Measurements from ENCODE around the gene TTI1.
A peak's percentile ranks its signal among the peaks of the same experiment; 100 is the strongest.

The TTI1 gene

GRCh38 chr20:37958856-37959520 is 74.3 kb downstream of the TTI1 start:
- no peak for DNase-seq

DNA sequence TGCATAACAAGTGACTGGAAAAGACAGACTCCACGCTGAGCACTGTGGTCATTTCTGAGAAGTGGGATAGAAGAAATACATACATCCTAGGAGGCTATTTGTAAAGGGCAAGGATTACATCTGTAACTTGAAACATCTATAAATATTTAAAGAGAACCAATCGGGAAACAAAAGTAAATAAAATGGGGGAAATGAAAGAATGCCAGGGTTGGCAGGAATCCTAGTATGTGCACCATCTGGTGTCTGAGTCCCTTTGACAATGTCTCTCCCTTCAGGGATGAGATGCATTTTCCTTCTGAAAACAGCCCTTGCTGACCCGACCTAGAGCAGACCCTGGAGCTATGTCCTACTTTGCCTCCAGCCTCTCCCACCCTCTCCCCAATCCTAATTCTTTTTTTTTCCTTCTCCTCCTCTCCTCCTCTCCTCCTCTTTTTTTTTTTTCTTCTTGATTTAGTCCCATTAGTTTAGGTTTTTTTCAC is 77.1 kb downstream of the TTI1 start:
- DNase-seq: peak; percentile 40

GRCh38 chr20:37955511-37955910 is 77.7 kb downstream of the TTI1 start:
- no peak for DNase-seq

GRCh38 chr20:37954626-37955025 is 78.6 kb downstream of the TTI1 start:
- DNase-seq: no peak

GRCh38 chr20:37954190-37954589 is 79.1 kb downstream of the TTI1 start:
- DNase-seq: no peak

DNA sequence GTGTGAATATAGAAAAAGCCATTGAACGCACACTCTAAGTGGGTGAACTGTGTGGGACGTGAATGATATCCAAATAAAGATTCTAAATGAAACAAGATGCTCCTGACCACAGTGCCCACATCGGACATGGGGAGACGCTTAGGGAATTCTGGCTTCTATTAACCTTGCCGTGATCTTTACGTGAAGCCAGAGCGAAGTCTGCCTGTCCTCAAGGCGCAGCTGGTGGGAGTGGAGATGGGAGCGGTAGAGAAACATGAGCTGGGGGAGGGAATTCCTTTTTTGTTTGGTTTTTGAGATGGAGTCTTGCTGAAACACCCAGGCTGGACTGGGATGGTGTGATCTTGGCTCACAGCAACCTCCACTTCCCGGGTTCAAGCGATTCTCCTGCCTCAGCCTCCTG is 84.3 kb downstream of the TTI1 start:
- no peak for DNase-seq

- no peak for DNase-seq
Measured at GRCh38 chr20:37947943-37948342, 85.3 kb downstream of the TTI1 start.

- DNase-seq: no peak
Measured at GRCh38 chr20:37946946-37947345, 86.3 kb downstream of the TTI1 start.

DNA sequence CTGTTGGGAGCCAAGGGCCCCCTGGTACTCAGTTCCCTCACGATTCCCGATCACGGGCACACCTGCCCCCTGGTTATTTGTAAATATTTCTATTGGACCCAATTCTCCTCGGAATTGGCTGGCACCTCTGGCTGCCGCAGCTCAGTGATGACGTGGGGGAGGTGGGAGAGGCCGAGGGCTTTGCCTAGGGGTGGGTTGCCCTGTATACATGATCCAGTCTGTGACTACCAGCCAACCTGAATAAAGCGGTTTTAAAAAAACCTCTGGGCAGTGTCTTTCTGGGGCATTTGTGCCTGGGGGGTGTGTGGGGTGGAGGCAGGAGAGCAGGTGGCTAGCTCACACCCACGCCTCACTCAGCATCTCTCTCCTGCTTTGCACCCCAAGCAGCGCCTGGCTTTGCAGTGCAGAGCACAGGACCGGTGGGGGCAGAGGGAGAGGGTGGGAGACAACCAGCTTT is 88.1 kb downstream of the TTI1 start:
- DNase-seq: peak; percentile 55

GRCh38 chr20:37944456-37944981 is 88.7 kb downstream of the TTI1 start:
- no peak for DNase-seq

- DNase-seq: no peak
Measured at GRCh38 chr20:37943501-37944455, 89.5 kb downstream of the TTI1 start.

- DNase-seq: no peak
Measured at GRCh38 chr20:37943033-37943432, 90.2 kb downstream of the TTI1 start.

- no peak for DNase-seq
Measured at GRCh38 chr20:37941992-37942391, 91.3 kb downstream of the TTI1 start.

- no peak for DNase-seq
Measured at GRCh38 chr20:37941332-37941731, 91.9 kb downstream of the TTI1 start.

- DNase-seq: no peak
Measured at GRCh38 chr20:37940858-37941257, 92.4 kb downstream of the TTI1 start.

GRCh38 chr20:37939701-37940560 is 93.3 kb downstream of the TTI1 start:
- no peak for DNase-seq

- DNase-seq: no peak
Measured at GRCh38 chr20:37938954-37939353, 94.3 kb downstream of the TTI1 start.

- no peak for DNase-seq
Measured at GRCh38 chr20:37938181-37938750, 95.0 kb downstream of the TTI1 start.

DNA sequence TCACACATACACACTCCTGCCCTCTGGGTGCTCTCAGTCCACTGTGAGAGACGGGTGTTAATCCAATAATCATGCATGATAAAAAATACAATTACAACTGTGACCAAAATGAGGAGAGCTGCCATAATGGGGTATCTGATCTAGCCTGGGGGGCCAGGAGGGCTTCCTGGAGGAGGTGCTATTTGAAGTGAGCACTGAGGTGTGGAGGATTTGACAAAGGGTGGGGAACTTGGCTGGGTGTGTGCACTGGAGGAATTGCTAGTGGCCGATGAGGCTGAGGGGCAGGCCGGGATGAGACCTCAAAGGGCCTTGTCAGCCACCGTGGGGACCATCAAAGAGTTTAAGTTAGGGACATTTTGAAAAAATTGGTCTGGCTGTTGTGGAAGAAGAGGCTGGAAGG is 95.6 kb downstream of the TTI1 start:
- no peak for DNase-seq

GRCh38 chr20:37936451-37936850 is 96.8 kb downstream of the TTI1 start:
- no peak for DNase-seq

DNA sequence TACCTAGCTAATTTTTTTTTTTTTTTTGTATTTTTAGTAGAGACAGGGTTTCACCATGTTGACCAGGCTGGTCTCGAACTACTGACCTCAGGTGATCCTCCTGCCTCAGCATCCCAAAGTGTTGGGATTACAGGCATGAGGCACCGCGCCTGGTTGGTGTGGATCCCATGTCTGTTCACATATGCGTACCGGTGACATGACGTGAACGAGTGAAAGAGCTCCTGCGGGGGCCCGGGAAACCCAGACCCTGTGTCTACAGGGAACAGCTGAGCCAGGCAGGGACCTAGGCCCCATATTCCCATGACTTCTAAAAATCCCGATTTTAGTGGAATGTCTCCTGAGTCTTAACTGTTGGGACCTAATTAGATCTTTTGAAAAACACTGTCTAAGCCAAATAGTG is 97.2 kb downstream of the TTI1 start:
- DNase-seq: no peak

DNA sequence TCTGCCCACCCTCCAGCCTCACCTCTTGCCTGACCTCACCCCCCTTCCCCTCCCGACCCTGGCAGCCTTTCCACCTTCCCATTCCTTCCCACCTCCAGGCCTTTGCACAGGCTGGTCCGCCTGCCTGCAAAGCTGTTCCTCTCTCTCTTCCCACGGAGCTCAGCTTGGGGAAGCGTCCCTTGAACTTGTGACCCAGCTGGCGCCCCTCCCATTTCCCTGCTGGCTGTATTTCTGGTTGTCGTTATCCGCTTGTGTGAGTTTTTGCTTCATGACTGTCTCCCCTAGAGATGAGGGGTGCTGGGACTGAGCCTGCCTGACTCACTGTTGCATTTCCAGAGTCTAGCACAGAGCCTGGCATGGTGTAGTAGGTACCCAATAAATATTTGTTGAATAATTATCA is 97.8 kb downstream of the TTI1 start:
- no peak for DNase-seq

All from NCI-H1105 treated with DMSO at 0.1 percent for 48 hours (cell line).